Stomach (tissue), 9 donors: ENCODE results near the gene PRODH2. TPM values are rescaled to one million over a fixed set of nuclear protein-coding genes. Genes with fewer than 3 reads are reported as not detected.

Experiments used
- DNase-seq, 2 donors: peaks; one replicate each; pipeline versions ENCODE4 v3.0.0 to v3.0.0-alpha.2; 2013 to 2019
- H3K27ac ChIP-seq, 5 donors: fragments of 200-600 bp in 4 of 5; sonication (generic) in 4 of 5; one replicate each; pipeline ENCODE4 v1.5.1; 2013 to 2019; ENCODE audit warnings: mild to moderate bottlenecking in 1 of 5, moderate library complexity in 1 of 5
- H3K27me3 ChIP-seq, 3 donors: fragments of 200-600 bp; sonication (generic); one replicate each; pipeline ENCODE4 v1.5.1; 2017 to 2019; ENCODE audit warnings: mixed run types in 1 of 3
- H3K36me3 ChIP-seq, 4 donors: fragments of 200-600 bp; sonication (generic); 1 replicate in 3 of 4; 2 replicates in 1 of 4; pipeline ENCODE4 v1.5.1; 2016 to 2019
- H3K4me1 ChIP-seq, 4 donors: fragments of 200-600 bp; sonication (generic); one replicate each; pipeline ENCODE4 v1.5.1; 2016 to 2019
- H3K4me3 ChIP-seq, 4 donors: fragments of 200-600 bp; sonication (generic) in 3 of 4; one replicate each; pipeline ENCODE4 v1.5.1; 2016 to 2019; ENCODE audit warnings: mild to moderate bottlenecking in 1 of 4
- H3K9me3 ChIP-seq, 4 donors: fragments of 200-600 bp; sonication (generic); one replicate each; pipeline ENCODE4 v1.5.1; 2016 to 2019
- EP300 ChIP-seq: sonication (generic); formaldehyde crosslinking; IDR thresholded peaks from one replicate; pipeline ENCODE4 v1.6.1; 2017; ENCODE audit warnings: antibody characterized with exemption
- POLR2A ChIP-seq, 4 donors: fragments of 450-650 bp; IDR thresholded peaks; one replicate each; pipeline ENCODE4 v1.6.1; 2016; ENCODE audit warnings: antibody characterized with exemption in 4 of 4, control low read depth in 2 of 4, mild to moderate bottlenecking in 1 of 4, moderate library complexity in 1 of 4
- POLR2AphosphoS5 ChIP-seq, 3 donors: sonication (generic); formaldehyde crosslinking; IDR thresholded peaks; one replicate each; pipeline ENCODE4 v1.6.1; 2016; ENCODE audit warnings: antibody characterized with exemption in 3 of 3
- WGBS, 5 donors: extraction: QIAGEN DNeasy Blood & Tissue Kit in 3 of 5; methylation state at CpG; one replicate each; pipeline versions ENCODE4 v1.1.5 to v1.1.7; 2013 to 2018; 5-methylcytosine and 5-hydroxymethylcytosine counted together
- intact Hi-C: fragments of 100-400 bp; cut with DNase I; formaldehyde crosslinking; loops from one replicate; pipeline ENCODE4 v1.15.1; 2023; ENCODE audit warnings: low total_unique reads
- polyA plus RNA-seq, 3 donors: library from polyadenylated mRNA; stranded (reverse); fragments of 200-250 nt; gene quantifications; one replicate each; pipeline ENCODE4 v1.2.3, GENCODE V29; 2013
- total RNA-seq, 5 donors: library from RNA; depleted of rRNA; stranded (reverse); fragments of >200 nt; gene quantifications; one replicate each; pipeline versions ENCODE4 v1.1.0 to v1.2.3, GENCODE V29; 2014 to 2016
- TF ChIP-seq, protein P1 (sequence below), 7 experiments: fragments of 450-650 bp in 4 of 7; fragments of 200-600 bp in 3 of 7; sonication (generic) in 3 of 7; IDR thresholded peaks; one replicate each; pipeline ENCODE4 v1.5.1; 2016 to 2019; ENCODE audit warnings: antibody characterized with exemption in 7 of 7, control low read depth in 2 of 7, mild to moderate bottlenecking in 1 of 7
- donor health status: healthy with polysubstance abuse.
- donor health status: Bipolar disorder and iron deficiency.
- donor health status: healthy.

The PRODH2 gene
- total and polyA plus RNA-seq, 8 donors: 0.23 TPM; not detected in 7

DNA sequence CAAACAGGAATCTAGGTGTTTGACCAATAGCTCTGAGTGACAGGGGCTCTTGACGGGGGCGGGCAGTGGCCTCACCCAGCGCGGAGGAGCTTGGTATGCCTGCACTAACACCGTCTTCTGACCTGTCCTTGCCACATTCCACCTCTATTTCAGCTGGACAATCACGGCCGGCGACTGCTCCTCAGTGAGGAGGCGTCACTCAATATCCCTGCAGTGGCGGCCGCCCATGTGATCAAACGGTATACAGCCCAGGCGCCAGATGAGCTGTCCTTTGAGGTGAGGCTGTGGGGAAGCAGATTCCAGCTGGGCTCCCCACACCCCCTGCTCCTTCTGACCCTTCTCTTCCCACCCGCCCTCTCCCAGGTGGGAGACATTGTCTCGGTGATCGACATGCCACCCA, 32.6 kb downstream of the PRODH2 start:
- WGBS, 5 donors: 88 to 95% (median 93%) methylated on average over 13 to 16 of the region's 16 CpGs

DNA sequence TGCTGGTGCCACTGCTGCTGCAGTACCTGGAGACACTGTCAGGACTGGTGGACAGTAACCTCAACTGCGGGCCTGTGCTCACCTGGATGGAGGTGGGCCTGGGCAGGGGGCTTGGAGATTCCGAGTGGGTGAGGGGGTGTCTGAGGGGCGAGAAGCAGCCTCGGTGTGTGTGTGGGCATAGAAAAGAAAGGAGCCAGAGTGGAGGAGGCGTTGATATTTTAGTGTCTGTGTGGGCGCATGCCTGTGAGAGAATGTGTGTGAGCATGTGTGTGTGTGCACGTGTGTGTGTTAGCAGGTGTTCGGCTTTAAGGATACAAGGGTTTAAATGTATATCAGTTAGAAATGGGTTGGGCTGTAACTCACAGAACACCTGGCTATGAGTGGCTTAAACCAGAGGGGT, 33.6 kb downstream of the PRODH2 start:
- WGBS, 5 donors: 90 to 94% (median 93%) methylated on average over 8 of the region's 8 CpGs
- Histone ChIP-seq H3K27me3 (no peaks in the 10 kb centered on the region), H3K4me1 (peaks cover 7 to 25% (median 21%) of the 10 kb centered on the region in 4 donors), H3K36me3 (peaks cover 5 to 57% (median 48%) of the 10 kb centered on the region in 4 donors), H3K9me3 (no peaks in the 10 kb centered on the region), H3K4me3 (no peak overlapping the region), H3K27ac (no peak overlapping the region)
- TF ChIP-seq, protein P1, sequence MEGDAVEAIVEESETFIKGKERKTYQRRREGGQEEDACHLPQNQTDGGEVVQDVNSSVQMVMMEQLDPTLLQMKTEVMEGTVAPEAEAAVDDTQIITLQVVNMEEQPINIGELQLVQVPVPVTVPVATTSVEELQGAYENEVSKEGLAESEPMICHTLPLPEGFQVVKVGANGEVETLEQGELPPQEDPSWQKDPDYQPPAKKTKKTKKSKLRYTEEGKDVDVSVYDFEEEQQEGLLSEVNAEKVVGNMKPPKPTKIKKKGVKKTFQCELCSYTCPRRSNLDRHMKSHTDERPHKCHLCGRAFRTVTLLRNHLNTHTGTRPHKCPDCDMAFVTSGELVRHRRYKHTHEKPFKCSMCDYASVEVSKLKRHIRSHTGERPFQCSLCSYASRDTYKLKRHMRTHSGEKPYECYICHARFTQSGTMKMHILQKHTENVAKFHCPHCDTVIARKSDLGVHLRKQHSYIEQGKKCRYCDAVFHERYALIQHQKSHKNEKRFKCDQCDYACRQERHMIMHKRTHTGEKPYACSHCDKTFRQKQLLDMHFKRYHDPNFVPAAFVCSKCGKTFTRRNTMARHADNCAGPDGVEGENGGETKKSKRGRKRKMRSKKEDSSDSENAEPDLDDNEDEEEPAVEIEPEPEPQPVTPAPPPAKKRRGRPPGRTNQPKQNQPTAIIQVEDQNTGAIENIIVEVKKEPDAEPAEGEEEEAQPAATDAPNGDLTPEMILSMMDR (IDR thresholded peaks at IDR 0.05): no peak
- TF ChIP-seq EP300: no peak
- DNase-seq: no peak
- intact Hi-C loops: no loop called here

More for the DNA sequence above, 32.6 kb downstream of the PRODH2 start:
- no peak for TF ChIP-seq EP300
- TF ChIP-seq, protein P1 (IDR thresholded peaks at IDR 0.05): no peak
- TF ChIP-seq POLR2A (IDR thresholded peaks at IDR 0.05): no peak
- TF ChIP-seq POLR2AphosphoS5 (IDR thresholded peaks at IDR 0.05): no peak
- Histone ChIP-seq H3K27ac (no peak overlapping the region), H3K9me3 (no peaks in the 10 kb centered on the region), H3K27me3 (no peaks in the 10 kb centered on the region), H3K4me1 (peaks cover 7 to 17% (median 15%) of the 10 kb centered on the region in 4 donors), H3K4me3 (no peak overlapping the region), H3K36me3 (peaks cover 5 to 67% (median 55%) of the 10 kb centered on the region in 4 donors)
- intact Hi-C loops: no loop called here
- no peak for DNase-seq

DNA sequence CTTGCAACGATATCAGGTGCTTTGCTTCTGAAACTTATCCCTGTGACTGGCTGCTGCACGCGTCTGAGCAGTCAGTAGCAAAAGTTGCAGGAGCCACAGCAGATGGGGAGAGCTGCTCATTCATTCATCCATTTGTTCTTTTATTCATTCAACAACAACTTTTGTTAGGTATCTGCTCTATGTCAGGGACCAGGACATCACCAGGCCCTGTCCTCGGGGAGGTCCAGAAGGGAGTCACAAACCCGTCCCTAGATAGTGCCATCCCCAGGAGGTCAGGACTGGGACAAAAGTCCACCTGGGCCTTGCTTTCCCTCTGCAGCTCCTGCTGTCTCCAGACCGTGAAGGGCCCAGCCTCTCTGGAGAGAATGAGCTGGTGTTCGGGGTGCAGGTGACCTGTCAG, 34.7 kb downstream of the PRODH2 start:
- intact Hi-C loops: no loop called here
- H3K27me3 ChIP-seq: no peaks in the 10 kb centered on the region
- WGBS, 5 donors: 79 to 95% (median 83%) methylated on average over 6 to 7 of the region's 7 CpGs

DNA sequence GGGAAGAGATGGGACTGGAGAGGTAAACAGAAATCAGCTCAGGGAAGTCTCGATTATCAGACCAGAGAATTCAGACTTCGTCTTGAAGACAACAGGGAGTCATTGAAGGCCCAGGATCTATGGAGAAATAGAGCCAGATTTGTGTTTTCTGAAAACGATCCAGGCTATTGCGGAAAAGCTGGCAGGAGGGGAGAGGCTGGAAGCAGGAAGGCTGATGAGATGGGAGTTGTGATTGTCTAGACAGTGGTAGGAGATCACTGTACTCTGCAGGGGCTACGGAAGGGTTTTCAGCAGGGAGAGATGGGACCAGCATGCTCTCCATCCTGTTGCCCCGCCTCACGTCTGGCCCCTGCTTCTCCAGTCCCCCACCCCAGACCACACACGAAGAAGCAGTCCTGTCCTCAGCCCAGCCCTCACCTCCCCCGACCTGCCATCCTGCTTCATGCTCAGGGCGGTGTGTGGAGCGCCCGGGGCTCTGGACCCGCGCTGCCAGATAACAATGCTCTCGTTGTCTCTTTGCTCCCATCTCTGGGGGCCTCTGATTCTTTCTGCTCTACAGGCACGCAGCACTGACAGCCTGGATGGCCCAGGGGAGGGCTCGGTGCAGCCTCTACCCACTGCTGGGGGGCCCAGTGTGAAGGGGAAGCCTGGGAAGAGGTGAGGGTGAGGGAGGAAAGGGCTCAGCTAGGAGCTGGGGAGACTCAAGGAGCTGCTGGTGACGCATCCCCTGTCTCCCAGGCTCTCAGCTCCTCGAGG, 35.4 kb downstream of the PRODH2 start:
- 67 to 83% (median 78%) methylated on average over 18 to 19 of the region's 19 CpGs for WGBS, 5 donors
- intact Hi-C loops: no loop called here

More for the DNA sequence above, 34.7 kb downstream of the PRODH2 start:
- no peaks in the 10 kb centered on the region for H3K9me3 ChIP-seq
- no peak overlapping the region for H3K4me3 ChIP-seq
- H3K27ac ChIP-seq: no peak overlapping the region
- peaks cover 7 to 25% (median 21%) of the 10 kb centered on the region in 4 donors for H3K4me1 ChIP-seq
- TF ChIP-seq, protein P1 (IDR thresholded peaks at IDR 0.05): no peak
- TF ChIP-seq POLR2AphosphoS5 (IDR thresholded peaks at IDR 0.05) (no peak), EP300 (no peak), POLR2A (IDR thresholded peaks at IDR 0.05) (no peak)
- DNase-seq: no peak
- H3K36me3 ChIP-seq: peaks cover 5 to 49% (median 46%) of the 10 kb centered on the region in 4 donors

More for the DNA sequence above, 35.4 kb downstream of the PRODH2 start:
- Histone ChIP-seq H3K27me3 (no peaks in the 10 kb centered on the region), H3K9me3 (no peaks in the 10 kb centered on the region), H3K4me1 (peaks cover 7 to 25% (median 21%) of the 10 kb centered on the region in 4 donors), H3K4me3 (no peak overlapping the region), H3K27ac (no peak overlapping the region), H3K36me3 (peaks cover 0 to 42% (median 39%) of the 10 kb centered on the region in 4 donors)
- DNase-seq: no peak
- TF ChIP-seq, protein P1 (IDR thresholded peaks at IDR 0.05): no peak
- no peak for TF ChIP-seq EP300
- TF ChIP-seq POLR2AphosphoS5 (IDR thresholded peaks at IDR 0.05): no peak
- TF ChIP-seq POLR2A (IDR thresholded peaks at IDR 0.05): no peak
